Eye (tissue), 1 donor: Measurements from ENCODE around the gene CROT.

Experiments
- DNase-seq: peaks from one replicate; pipeline ENCODE4 v3.0.0-alpha.2; 2015

CROT gene

GRCh38 chr7:87416682-87417587 is 71.5 kb downstream of the CROT start:
- peak; percentile 88 for DNase-seq

GRCh38 chr7:87420173-87420572 is 74.7 kb downstream of the CROT start:
- DNase-seq = no peak

GRCh38 chr7:87424075-87424474 is 78.6 kb downstream of the CROT start:
- no peak for DNase-seq

GRCh38 chr7:87426160-87426559 is 80.7 kb downstream of the CROT start:
- DNase-seq = no peak

GRCh38 chr7:87427288-87427687 is 81.8 kb downstream of the CROT start:
- DNase-seq = no peak

- DNase-seq = no peak
Observed at GRCh38 chr7:87432536-87432935, 87.1 kb downstream of the CROT start.

GRCh38 chr7:87435546-87435945 is 90.1 kb downstream of the CROT start:
- no peak for DNase-seq

GRCh38 chr7:87445897-87446296 is 100.4 kb downstream of the CROT start:
- DNase-seq = no peak

- no peak for DNase-seq
Observed at GRCh38 chr7:87447116-87447635, 101.7 kb downstream of the CROT start.

- DNase-seq = peak; percentile 77
Observed at GRCh38 chr7:87448388-87448787, 102.9 kb downstream of the CROT start.
